H9 (cell line): ENCODE measurements around the gene SGSM2. TPM values are rescaled to one million over a fixed set of nuclear protein-coding genes. Genes with fewer than 3 reads are reported as not detected.

Source experiments
- DNase-seq: peaks from one replicate; pipeline ENCODE4 v3.0.0-alpha.2; 2017
- H2AFZ ChIP-seq: one replicate; pipeline ENCODE4 v1.6.1; 2013; ENCODE audit warnings: mild to moderate bottlenecking, low read length, control low read depth, moderate library complexity
- H2AK5ac ChIP-seq: 2 replicates; pipeline ENCODE4 v1.6.1; 2013; ENCODE audit warnings: low read length, control low read depth, mixed read lengths; ENCODE audit not compliant: insufficient read length
- H2BK120ac ChIP-seq: one replicate; pipeline ENCODE4 v1.6.1; 2013; ENCODE audit warnings: low read depth, mild to moderate bottlenecking, low read length, control low read depth, inconsistent platforms; ENCODE audit not compliant: poor library complexity, severe bottlenecking
- H2BK12ac ChIP-seq: 2 replicates; pipeline ENCODE4 v1.6.1; 2013; ENCODE audit warnings: low read length, control low read depth, mixed read lengths, low read depth; ENCODE audit not compliant: insufficient read length
- H2BK15ac ChIP-seq: 2 replicates; pipeline ENCODE4 v1.6.1; 2013; ENCODE audit warnings: low read depth, low read length, control low read depth
- H2BK20ac ChIP-seq: one replicate; pipeline ENCODE4 v1.6.1; 2013; ENCODE audit warnings: low read depth, mild to moderate bottlenecking, low read length, control low read depth, inconsistent platforms; ENCODE audit not compliant: poor library complexity, severe bottlenecking
- H2BK5ac ChIP-seq: 2 replicates; pipeline ENCODE4 v1.6.1; 2013; ENCODE audit warnings: low read length, control low read depth, mixed read lengths; ENCODE audit not compliant: insufficient read length
- H3K14ac ChIP-seq: 2 replicates; pipeline ENCODE4 v1.6.1; 2013; ENCODE audit warnings: low read length, control low read depth; ENCODE audit not compliant: insufficient read depth
- H3K18ac ChIP-seq: 2 replicates; pipeline ENCODE4 v1.6.1; 2013; ENCODE audit warnings: low read depth, mild to moderate bottlenecking, mixed read lengths, low read length, control low read depth; ENCODE audit not compliant: insufficient read length
- H3K23ac ChIP-seq: 2 replicates; pipeline ENCODE4 v1.6.1; 2013; ENCODE audit warnings: low read length, control low read depth, mixed read lengths, low read depth; ENCODE audit not compliant: insufficient read length
- H3K23me2 ChIP-seq: 2 replicates; pipeline ENCODE4 v1.6.1; 2013; ENCODE audit warnings: low read depth, mild to moderate bottlenecking, mixed read lengths, low read length, control low read depth; ENCODE audit not compliant: insufficient read length, poor library complexity, severe bottlenecking
- H3K27ac ChIP-seq: 2 replicates; pipeline ENCODE4 v1.5.1; 2013; ENCODE audit warnings: low read length, control low read depth, mixed read lengths, low read depth; ENCODE audit not compliant: insufficient read length
- H3K27me3 ChIP-seq: 2 replicates; pipeline ENCODE4 v1.6.1; 2013; ENCODE audit warnings: low read length, control low read depth, inconsistent platforms; ENCODE audit not compliant: insufficient read depth
- H3K4ac ChIP-seq: 2 replicates; pipeline ENCODE4 v1.6.1; 2013; ENCODE audit warnings: low read depth, mild to moderate bottlenecking, control low read depth, inconsistent platforms, low read length, moderate library complexity
- H3K4me1 ChIP-seq: 2 replicates; pipeline ENCODE4 v1.6.1; 2013; ENCODE audit warnings: low read length, control low read depth, inconsistent platforms; ENCODE audit not compliant: insufficient read depth
- H3K4me2 ChIP-seq: 2 replicates; pipeline ENCODE4 v1.6.1; 2013; ENCODE audit warnings: low read length, control low read depth, mixed read lengths; ENCODE audit not compliant: insufficient read length, insufficient read depth
- H3K56ac ChIP-seq: 2 replicates; pipeline ENCODE4 v1.6.1; 2013; ENCODE audit warnings: low read depth, mild to moderate bottlenecking, mixed read lengths, low read length, control low read depth; ENCODE audit not compliant: insufficient read length
- H3K79me1 ChIP-seq: 2 replicates; pipeline ENCODE4 v1.6.1; 2013; ENCODE audit warnings: low read depth, mild to moderate bottlenecking, moderate library complexity, low read length, control low read depth, inconsistent platforms; ENCODE audit not compliant: insufficient read depth, poor library complexity, severe bottlenecking
- H3K79me2 ChIP-seq: 2 replicates; pipeline ENCODE4 v1.6.1; 2013; ENCODE audit warnings: low read length, control low read depth, inconsistent platforms; ENCODE audit not compliant: insufficient read depth
- H3K9ac ChIP-seq: 2 replicates; pipeline ENCODE4 v1.6.1; 2013; ENCODE audit warnings: low read length, control low read depth, mixed read lengths; ENCODE audit not compliant: insufficient read length; ENCODE audit errors: extremely low read depth
- H3K9me3 ChIP-seq: one replicate; pipeline ENCODE4 v1.6.1; 2013; ENCODE audit warnings: low read depth, low read length, inconsistent platforms; ENCODE audit not compliant: control insufficient read depth
- H3T11ph ChIP-seq: one replicate; pipeline ENCODE4 v1.6.1; 2013; ENCODE audit warnings: mild to moderate bottlenecking, low read length, control low read depth, inconsistent platforms
- H4K20me1 ChIP-seq: one replicate; pipeline ENCODE4 v1.6.1; 2013; ENCODE audit not compliant: control insufficient read depth, insufficient read length, insufficient read depth
- H4K5ac ChIP-seq: 2 replicates; pipeline ENCODE4 v1.6.1; 2013; ENCODE audit warnings: low read depth, mild to moderate bottlenecking, mixed read lengths, low read length, control low read depth; ENCODE audit not compliant: insufficient read length
- H4K8ac ChIP-seq: replicated peaks from 2 replicates; pipeline ENCODE4 v1.6.1; 2013; ENCODE audit warnings: low read length, control low read depth, mixed read lengths, low read depth; ENCODE audit not compliant: insufficient read length
- H4K91ac ChIP-seq: 2 replicates; pipeline ENCODE4 v1.6.1; 2013; ENCODE audit warnings: low read depth, mild to moderate bottlenecking, moderate library complexity, mixed read lengths, low read length, control low read depth; ENCODE audit not compliant: insufficient read length
- H3K27ac Mint-ChIP-seq, 3 experiments: 2 replicates in 2 of 3; 3 replicates in 1 of 3; pipeline ENCODE4 v1.8.0; 2020 to 2021; ENCODE audit warnings: mixed read lengths in 3 of 3, mild to moderate bottlenecking in 1 of 3, moderate library complexity in 1 of 3
- H3K27me3 Mint-ChIP-seq: 2 replicates; pipeline ENCODE4 v1.8.0; 2021; ENCODE audit warnings: low read depth, mild to moderate bottlenecking, moderate library complexity, mixed read lengths
- H3K36me3 Mint-ChIP-seq, 3 experiments: 2 replicates in 2 of 3; 3 replicates in 1 of 3; pipeline ENCODE4 v1.8.0; 2020 to 2021; ENCODE audit warnings: low read depth in 3 of 3, mixed read lengths in 3 of 3; ENCODE audit not compliant: insufficient read depth in 1 of 3
- H3K4me1 Mint-ChIP-seq, 2 experiments: 2 replicates each; pipeline ENCODE4 v1.8.0; 2020; ENCODE audit warnings: mixed read lengths in 2 of 2
- H3K4me3 Mint-ChIP-seq, 2 experiments: 2 replicates in 1 of 2; 3 replicates in 1 of 2; pipeline ENCODE4 v1.8.0; 2020 to 2021; ENCODE audit warnings: mild to moderate bottlenecking in 2 of 2, mixed read lengths in 2 of 2, moderate library complexity in 1 of 2
- H3K9me3 Mint-ChIP-seq, 2 experiments: 2 replicates in 1 of 2; 3 replicates in 1 of 2; pipeline ENCODE4 v1.8.0; 2020; ENCODE audit warnings: mild to moderate bottlenecking in 2 of 2, mixed read lengths in 2 of 2, moderate library complexity in 1 of 2
- total RNA-seq: library from RNA; stranded (reverse); gene quantifications from 2 replicates; pipeline ENCODE4 v1.2.1, GENCODE V29; 2021
- TF ChIP-seq, protein P1 (sequence below): fragments of 200-600 bp; sonication (generic); conservative IDR thresholded peaks from 3 replicates; pipeline ENCODE4 v1.8.0; 2021; ENCODE audit warnings: antibody characterized with exemption, mild to moderate bottlenecking

Gene SGSM2
- total RNA-seq, 1 experiment from 2014 or later: 45.6 TPM

DNA sequence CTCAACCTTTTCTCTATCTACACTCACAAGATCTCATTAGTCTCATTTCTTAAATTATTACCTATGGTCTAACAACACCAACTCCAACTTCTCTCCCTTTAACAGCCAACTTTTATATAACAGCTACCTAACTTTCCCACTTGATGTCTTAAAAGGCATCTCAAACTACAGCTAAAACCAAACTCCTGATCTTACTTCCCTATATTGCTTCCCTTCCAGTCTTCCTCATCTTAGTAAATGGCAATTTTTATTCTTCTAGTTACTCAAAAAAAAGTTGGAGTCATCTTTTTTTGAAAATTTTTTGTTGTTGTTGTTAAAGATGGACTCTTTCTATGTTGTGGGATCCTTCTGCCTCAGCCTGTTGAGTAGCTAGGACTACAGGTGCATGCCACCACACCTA lies 18.2 kb upstream of the SGSM2 start:
- Mint-ChIP-seq H3K36me3 (peaks cover 21 to 27% (median 23%) of the 10 kb centered on the region in 3 experiments; a peak in 6 of 7 replicates), H3K4me3 (no peak overlapping the region)

More for the DNA sequence above, 18.2 kb upstream of the SGSM2 start:
- H3K4me1 ChIP-seq: no peaks in the 10 kb centered on the region
- H4K8ac ChIP-seq: no peak overlapping the region
- no peak overlapping the region for H2AFZ ChIP-seq
- H2AK5ac ChIP-seq: no peak overlapping the region
- TF ChIP-seq, protein P1, sequence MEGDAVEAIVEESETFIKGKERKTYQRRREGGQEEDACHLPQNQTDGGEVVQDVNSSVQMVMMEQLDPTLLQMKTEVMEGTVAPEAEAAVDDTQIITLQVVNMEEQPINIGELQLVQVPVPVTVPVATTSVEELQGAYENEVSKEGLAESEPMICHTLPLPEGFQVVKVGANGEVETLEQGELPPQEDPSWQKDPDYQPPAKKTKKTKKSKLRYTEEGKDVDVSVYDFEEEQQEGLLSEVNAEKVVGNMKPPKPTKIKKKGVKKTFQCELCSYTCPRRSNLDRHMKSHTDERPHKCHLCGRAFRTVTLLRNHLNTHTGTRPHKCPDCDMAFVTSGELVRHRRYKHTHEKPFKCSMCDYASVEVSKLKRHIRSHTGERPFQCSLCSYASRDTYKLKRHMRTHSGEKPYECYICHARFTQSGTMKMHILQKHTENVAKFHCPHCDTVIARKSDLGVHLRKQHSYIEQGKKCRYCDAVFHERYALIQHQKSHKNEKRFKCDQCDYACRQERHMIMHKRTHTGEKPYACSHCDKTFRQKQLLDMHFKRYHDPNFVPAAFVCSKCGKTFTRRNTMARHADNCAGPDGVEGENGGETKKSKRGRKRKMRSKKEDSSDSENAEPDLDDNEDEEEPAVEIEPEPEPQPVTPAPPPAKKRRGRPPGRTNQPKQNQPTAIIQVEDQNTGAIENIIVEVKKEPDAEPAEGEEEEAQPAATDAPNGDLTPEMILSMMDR: no peak
- H4K20me1 ChIP-seq: no peaks in the 10 kb centered on the region
- no peaks in the 10 kb centered on the region for H3K79me1 ChIP-seq
- H4K5ac ChIP-seq: no peak overlapping the region
- no peak overlapping the region for H3K23ac ChIP-seq
- H3K9ac ChIP-seq: no peak overlapping the region
- no peak overlapping the region for H2BK120ac ChIP-seq
- no peak overlapping the region for H3K14ac ChIP-seq
- no peak overlapping the region for H3K4ac ChIP-seq
- no peak overlapping the region for H3K56ac ChIP-seq
- H2BK20ac ChIP-seq: no peak overlapping the region
- H2BK15ac ChIP-seq: no peak overlapping the region
- no peak for DNase-seq
- no peaks in the 10 kb centered on the region for H3K79me2 ChIP-seq
- H3K4me1 Mint-ChIP-seq: no peaks in the 10 kb centered on the region
- no peaks in the 10 kb centered on the region for H3K23me2 ChIP-seq
- no peak overlapping the region for H3K4me2 ChIP-seq
- no peak overlapping the region for H3K18ac ChIP-seq
- H3K9me3 Mint-ChIP-seq: no peaks in the 10 kb centered on the region
- H3K27me3 ChIP-seq: no peaks in the 10 kb centered on the region
- H3T11ph ChIP-seq: no peak overlapping the region
- no peak overlapping the region for H4K91ac ChIP-seq
- no peaks in the 10 kb centered on the region for H3K27me3 Mint-ChIP-seq
- H2BK5ac ChIP-seq: no peak overlapping the region
- H2BK12ac ChIP-seq: no peak overlapping the region
- H3K27ac ChIP-seq: no peak overlapping the region
- H3K27ac Mint-ChIP-seq: no peak overlapping the region
- H3K9me3 ChIP-seq: no peaks in the 10 kb centered on the region
